ENCODE measurements around the gene METTL26. TPM values are rescaled to one million over a fixed set of nuclear protein-coding genes. Genes with fewer than 3 reads are reported as not detected.

Gene METTL26
- total and polyA plus RNA-seq, 2 of the 4 experiments (the other 2 are of a cell fraction): 46.8 to 128 TPM

DNA sequence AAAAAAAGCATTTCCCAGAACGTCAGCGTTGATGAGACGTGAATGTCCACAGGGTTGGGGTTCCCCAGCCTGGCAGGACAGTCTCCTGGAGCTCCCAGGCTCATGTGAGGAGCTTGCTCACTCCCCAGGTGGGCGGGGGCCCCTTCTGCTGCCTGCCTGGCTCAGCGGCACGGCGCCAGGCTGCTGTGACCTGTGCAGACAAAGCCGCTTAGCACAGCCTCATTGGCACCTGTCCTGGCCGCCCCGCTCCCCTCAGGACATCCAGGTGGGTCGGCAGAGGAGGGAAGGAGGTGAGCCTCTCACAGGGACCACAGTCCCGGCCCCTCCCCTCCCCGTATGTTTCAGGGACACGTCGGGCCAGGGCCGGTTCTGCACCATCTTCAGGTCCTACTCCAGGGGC lies 18.2 kb downstream of the METTL26 start:
- Histone ChIP-seq H3K4ac (ENCODE audit: low read depth, low read length) (no peak overlapping the region), H3K56ac (ENCODE audit: extremely low read depth, insufficient read depth, low read length) (no peak overlapping the region), H3K36me3 (ENCODE audit: control insufficient read depth, insufficient read depth, low read length) (peaks cover 5% of the 10 kb centered on the region; the same call in 1 of the 2 replicates), H4K91ac (ENCODE audit: insufficient read depth, low read depth, low read length) (no peak overlapping the region), H2BK15ac (ENCODE audit: low read depth, low read length) (no peak overlapping the region), H3K9me3 (ENCODE audit: control insufficient read depth, insufficient read depth, low read length) (no peaks in the 10 kb centered on the region), H3K4me3 (ENCODE audit: insufficient read depth, low read depth, low read length) (no peak overlapping the region), H3K9ac (ENCODE audit: low read depth, low read length) (no peak overlapping the region), H4K5ac (ENCODE audit: low read depth, low read length) (no peak overlapping the region), H2BK120ac (ENCODE audit: low read depth, low read length) (no peak overlapping the region), H3K18ac (ENCODE audit: low read depth, low read length) (no peak overlapping the region), H3K4me1 (ENCODE audit: control insufficient read depth, insufficient read depth, low read length) (peaks cover 3% of the 10 kb centered on the region; the same call in 1 of the 2 replicates), H4K20me1 (ENCODE audit: insufficient read depth, low read length) (peaks cover 20% of the 10 kb centered on the region), H3K27me3 (ENCODE audit: control insufficient read depth, insufficient read depth, low read length) (no peaks in the 10 kb centered on the region), H3K79me1 (ENCODE audit: low read depth in 1 of 2, low read length in 2 of 2) (peaks cover 9 to 37% of the 10 kb centered on the region in 2 experiments; a peak in 3 of 4 replicates), H3K23ac (ENCODE audit: low read depth, low read length) (no peak overlapping the region), H2BK5ac (ENCODE audit: low read depth, low read length, poor library complexity, severe bottlenecking) (no peak overlapping the region), H4K8ac (ENCODE audit: low read depth in 2 of 2, low read length in 2 of 2) (no peak overlapping the region), H3K27ac (ENCODE audit: insufficient read depth, low read length) (no peak overlapping the region), H3K9me1 (ENCODE audit: insufficient read depth, low read length) (peaks cover 3% of the 10 kb centered on the region; the same call in 1 of the 2 replicates), H2AK9ac (replicated peaks; ENCODE audit: low read depth, low read length, poor library complexity) (peak overlapping the region; percentile 42), H3K14ac (replicated peaks; ENCODE audit: low read depth, low read length) (no peak overlapping the region), H2AK5ac (ENCODE audit: low read depth, low read length) (no peak overlapping the region), H2BK20ac (ENCODE audit: low read depth, low read length) (no peak overlapping the region), H3K4me2 (ENCODE audit: low read depth, low read length) (no peak overlapping the region), H2AFZ (replicated peaks; ENCODE audit: low read length, poor library complexity) (no peak overlapping the region)
- DNase-seq: no peak
- BruUV-seq (replicated peaks): no TSS peak
- CTCF ChIA-PET: no interaction called here
- intact Hi-C loops (cut with micrococcal nuclease) (no loop called here), dilution Hi-C loops (cut with HindIII; ENCODE audit: low sequenced_read_pairs, unreplicated experiment) (no loop called here), in situ Hi-C loops (cut with MboI; ENCODE audit: low sequenced_read_pairs) (no loop called here)
- WGBS, 2 experiments (ENCODE audit: extremely low coverage in 2 of 2, insufficient read length in 1 of 2): 89% methylated on average over 4 of the region's 16 CpGs; no CpG with 5 or more reads in 1 of the 2 experiments
- no peak for TF ChIP-seq NFE2L2 (IDR thresholded peaks at IDR 0.05; ENCODE audit: low read depth, low read length)
- POLR2A ChIA-PET (ENCODE audit: unreplicated experiment): no interaction called here
- ATAC-seq (ENCODE audit: low read depth): no peak

All from IMR-90 (cell line).